BJ (cell line): Measurements from ENCODE around the gene RAG2. TPM values are rescaled to one million over a fixed set of nuclear protein-coding genes. Genes with fewer than 3 reads are reported as not detected.

Source experiments
- CTCF ChIA-PET: fragments of 350-600 bp; formaldehyde crosslinking; extraction: SDS; loops from one replicate; lab custom pipeline; 2021; ENCODE audit warnings: antibody characterized with exemption, inconsistent platforms; lab: Yijun Ruan, JAX
- POLR2A ChIA-PET: fragments of 300-600 bp; sonication (Branson Sonifier 250); formaldehyde crosslinking; extraction: SDS; loops from one replicate; lab custom pipeline; 2021; ENCODE audit warnings: antibody characterized with exemption; lab: Charles Lee
- DNase-seq: peaks from one replicate; pipeline ENCODE4 v3.0.0-alpha.2; 2011; ENCODE audit warnings: low read depth
- H3K27me3 ChIP-seq: 2 replicates; pipeline ENCODE4 v1.6.0; 2011; ENCODE audit warnings: low read length; ENCODE audit not compliant: control insufficient read depth, insufficient read depth
- H3K36me3 ChIP-seq: 2 replicates; pipeline ENCODE4 v1.5.1; 2011; ENCODE audit warnings: low read length; ENCODE audit not compliant: control insufficient read depth, insufficient read depth
- H3K4me3 ChIP-seq: 2 replicates; pipeline ENCODE4 v1.5.1; 2011; ENCODE audit warnings: low read depth, mild to moderate bottlenecking, control low read depth, low read length
- CTCF ChIP-seq: IDR thresholded peaks from 2 replicates; pipeline ENCODE4 v1.5.1; 2011; ENCODE audit warnings: low read depth, mild to moderate bottlenecking, control low read depth, inconsistent platforms, low read length, moderate library complexity; ENCODE audit not compliant: insufficient read depth
- polyA plus RNA-seq: library from polyadenylated mRNA; depleted of rRNA; stranded (reverse); fragments of >200 nt; gene quantifications from 2 replicates; pipeline ENCODE4 v1.2.3, GENCODE V29; 2011

The RAG2 gene
- polyA plus RNA-seq, 1 experiment = not detected

GRCh38 chr11:36590513-36590912, 7.5 kb downstream of the RAG2 start:
- Histone ChIP-seq H3K36me3 (no peaks in the 10 kb centered on the region), H3K4me3 (no peak overlapping the region), H3K27me3 (no peaks in the 10 kb centered on the region)
- ChIA-PET CTCF (no interaction called here), POLR2A (no interaction called here)
- no peak for TF ChIP-seq CTCF
- DNase-seq = no peak

- TF ChIP-seq CTCF = no peak
- no peak for DNase-seq
- Histone ChIP-seq H3K4me3 (no peak overlapping the region), H3K27me3 (no peaks in the 10 kb centered on the region), H3K36me3 (no peaks in the 10 kb centered on the region)
- POLR2A ChIA-PET = no interaction called here
- CTCF ChIA-PET = interaction anchor here (1.2 to 2.3 kb wide), 2 partner anchors 24 to 83 kb away, joined by 3 to 10 read pairs; no protein-coding TSS in a partner anchor
Observed at GRCh38 chr11:36588099-36588498, 9.9 kb downstream of the RAG2 start.

GRCh38 chr11:36586543-36586942, 11.5 kb downstream of the RAG2 start:
- no peak for TF ChIP-seq CTCF
- Histone ChIP-seq H3K4me3 (no peak overlapping the region), H3K27me3 (no peaks in the 10 kb centered on the region), H3K36me3 (no peaks in the 10 kb centered on the region)
- no peak for DNase-seq
- ChIA-PET CTCF (interaction anchor here (0.7 to 2.3 kb wide), 4 partner anchors 10 to 161 kb away, joined by 3 to 10 read pairs (median 6); no protein-coding TSS in a partner anchor), POLR2A (no interaction called here)

DNA sequence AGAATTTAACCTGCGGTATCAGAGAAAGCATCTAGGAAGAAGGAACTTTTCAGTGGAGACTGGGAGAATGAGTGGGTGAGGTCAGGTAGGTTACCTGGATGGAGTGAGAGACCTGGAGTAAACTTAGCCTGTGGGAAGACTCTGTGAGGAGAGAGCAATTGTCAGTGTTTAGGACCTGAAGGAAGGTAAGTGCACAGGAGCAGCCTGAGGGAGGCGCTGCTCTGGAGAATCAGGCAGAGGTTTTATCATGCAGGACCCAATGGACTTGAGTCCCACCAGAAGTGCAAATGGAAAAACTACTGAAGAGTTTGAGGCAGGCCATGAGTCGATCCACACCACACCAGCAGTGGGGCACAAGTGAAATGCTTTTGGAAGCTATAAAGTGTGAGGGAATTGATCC, 14.4 kb downstream of the RAG2 start:
- POLR2A ChIA-PET = no interaction called here
- H3K4me3 ChIP-seq = no peak overlapping the region
- DNase-seq = no peak
- no peaks in the 10 kb centered on the region for H3K27me3 ChIP-seq
- TF ChIP-seq CTCF = no peak
- H3K36me3 ChIP-seq = no peaks in the 10 kb centered on the region
- CTCF ChIA-PET = no interaction called here

DNA sequence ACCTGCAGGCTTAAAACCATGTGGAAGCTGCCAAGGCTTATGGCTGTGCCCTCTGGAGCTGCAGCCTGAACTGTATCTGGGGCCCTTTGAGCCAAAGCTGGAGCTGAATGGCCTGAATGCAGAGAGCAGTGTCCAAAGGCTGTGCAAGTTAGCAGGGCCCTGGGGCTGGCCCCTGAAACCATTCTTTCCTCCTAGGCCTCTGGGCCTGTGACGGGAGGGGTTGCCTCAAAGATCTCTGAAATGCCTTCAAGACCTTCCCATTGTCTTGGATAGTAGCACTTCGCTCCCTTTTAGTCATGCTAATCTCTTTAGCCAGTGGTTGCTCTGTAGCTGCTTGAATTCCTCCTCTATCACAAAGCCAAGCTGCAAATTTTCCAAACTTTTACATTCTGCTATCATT, 16.5 kb downstream of the RAG2 start:
- POLR2A ChIA-PET = no interaction called here
- CTCF ChIA-PET = interaction anchor here (0.9 to 2.8 kb wide), 2 partner anchors 17 to 165 kb away, joined by 3 to 9 read pairs; no protein-coding TSS in a partner anchor
- H3K27me3 ChIP-seq = no peaks in the 10 kb centered on the region

More for the DNA sequence above, 16.5 kb downstream of the RAG2 start:
- no peak for TF ChIP-seq CTCF
- no peaks in the 10 kb centered on the region for H3K36me3 ChIP-seq
- H3K4me3 ChIP-seq = no peak overlapping the region
- no peak for DNase-seq
